Testis (tissue), 2 donors: Measurements from ENCODE around the gene DSC3.

Source experiments
- POLR2A ChIP-seq: fragments of 450-650 bp; IDR thresholded peaks from one replicate; pipeline ENCODE4 v1.6.1; 2017; ENCODE audit warnings: antibody characterized with exemption, mild to moderate bottlenecking, moderate library complexity
- TF ChIP-seq, protein P1 (sequence below), 3 experiments: fragments of 450-650 bp in 2 of 3; fragments of 200-600 bp in 1 of 3; sonication (generic) in 1 of 3; IDR thresholded peaks; one replicate each; pipeline ENCODE4 v1.5.1; 2016 to 2019; ENCODE audit warnings: antibody characterized with exemption in 3 of 3, mild to moderate bottlenecking in 2 of 3, moderate library complexity in 1 of 3

DNA sequence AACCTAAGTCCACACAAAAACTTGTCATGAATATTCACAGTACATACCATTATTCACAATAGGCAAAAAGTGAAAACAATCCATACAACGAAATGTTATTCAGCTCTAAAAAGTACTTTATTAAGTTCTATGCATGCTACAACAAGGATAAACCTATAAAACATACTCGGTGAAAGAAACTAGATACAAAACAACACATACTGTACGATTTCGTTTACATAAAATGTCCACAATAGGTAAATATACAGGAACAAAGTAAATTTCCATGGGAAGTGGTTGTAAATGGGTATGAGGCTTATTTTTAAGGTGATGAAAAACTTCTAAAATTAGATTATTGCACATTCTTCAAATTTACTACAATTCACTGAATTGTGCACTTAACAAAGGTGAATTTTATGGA is 8.0 kb downstream of the DSC3 start:
- TF ChIP-seq, protein P1, sequence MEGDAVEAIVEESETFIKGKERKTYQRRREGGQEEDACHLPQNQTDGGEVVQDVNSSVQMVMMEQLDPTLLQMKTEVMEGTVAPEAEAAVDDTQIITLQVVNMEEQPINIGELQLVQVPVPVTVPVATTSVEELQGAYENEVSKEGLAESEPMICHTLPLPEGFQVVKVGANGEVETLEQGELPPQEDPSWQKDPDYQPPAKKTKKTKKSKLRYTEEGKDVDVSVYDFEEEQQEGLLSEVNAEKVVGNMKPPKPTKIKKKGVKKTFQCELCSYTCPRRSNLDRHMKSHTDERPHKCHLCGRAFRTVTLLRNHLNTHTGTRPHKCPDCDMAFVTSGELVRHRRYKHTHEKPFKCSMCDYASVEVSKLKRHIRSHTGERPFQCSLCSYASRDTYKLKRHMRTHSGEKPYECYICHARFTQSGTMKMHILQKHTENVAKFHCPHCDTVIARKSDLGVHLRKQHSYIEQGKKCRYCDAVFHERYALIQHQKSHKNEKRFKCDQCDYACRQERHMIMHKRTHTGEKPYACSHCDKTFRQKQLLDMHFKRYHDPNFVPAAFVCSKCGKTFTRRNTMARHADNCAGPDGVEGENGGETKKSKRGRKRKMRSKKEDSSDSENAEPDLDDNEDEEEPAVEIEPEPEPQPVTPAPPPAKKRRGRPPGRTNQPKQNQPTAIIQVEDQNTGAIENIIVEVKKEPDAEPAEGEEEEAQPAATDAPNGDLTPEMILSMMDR (IDR thresholded peaks at IDR 0.05): no peak
- TF ChIP-seq POLR2A: no peak
